Activated naive CD8-positive, alpha-beta T cell (primary cell): ENCODE results near the gene ISYNA1.
A peak's percentile ranks its signal among the peaks of the same experiment; 100 is the strongest.

Source experiments
- H3K27ac Mint-ChIP-seq: one replicate; pipeline ENCODE4 v1.8.0; 2021; ENCODE audit warnings: mixed read lengths
- H3K27me3 Mint-ChIP-seq: one replicate; pipeline ENCODE4 v1.8.0; 2021; ENCODE audit warnings: mixed read lengths
- H3K36me3 Mint-ChIP-seq: one replicate; pipeline ENCODE4 v1.8.0; 2021; ENCODE audit warnings: mixed read lengths
- H3K4me1 Mint-ChIP-seq: one replicate; pipeline ENCODE4 v1.8.0; 2021; ENCODE audit warnings: low read depth, mixed read lengths
- H3K4me3 Mint-ChIP-seq: one replicate; pipeline ENCODE4 v1.8.0; 2021; ENCODE audit warnings: mild to moderate bottlenecking, mixed read lengths
- H3K9me3 Mint-ChIP-seq: one replicate; pipeline ENCODE4 v1.8.0; 2021; ENCODE audit warnings: low read depth, mixed read lengths

ISYNA1 gene

GRCh38 chr19:18437491-18438330 lies at the start of gene ISYNA1:
TSS of gene ISYNA1 (minus strand) at chr19:18438133. CDS start at chr19:18437979, 154 bp downstream.
- Mint-ChIP-seq H3K4me1 (peaks cover 20% of the 10 kb centered on the region), H3K4me3 (peak within 1 kb of the TSS; percentile 69), H3K9me3 (no peaks in the 10 kb centered on the region), H3K36me3 (no peaks in the 10 kb centered on the region), H3K27me3 (no peaks in the 10 kb centered on the region), H3K27ac (no peak within 1 kb of the TSS)

GRCh38 chr19:18486746-18487145 lies 48.8 kb upstream of the ISYNA1 start:
- no peak overlapping the region for H3K27ac Mint-ChIP-seq
- H3K4me1 Mint-ChIP-seq = peaks cover 22% of the 10 kb centered on the region
- no peaks in the 10 kb centered on the region for H3K9me3 Mint-ChIP-seq
- H3K4me3 Mint-ChIP-seq = no peak overlapping the region
- no peaks in the 10 kb centered on the region for H3K27me3 Mint-ChIP-seq
- no peaks in the 10 kb centered on the region for H3K36me3 Mint-ChIP-seq

- H3K4me3 Mint-ChIP-seq = no peak overlapping the region
- peaks cover 34% of the 10 kb centered on the region for H3K4me1 Mint-ChIP-seq
- H3K27ac Mint-ChIP-seq = no peak overlapping the region
- no peaks in the 10 kb centered on the region for H3K27me3 Mint-ChIP-seq
- H3K36me3 Mint-ChIP-seq = no peaks in the 10 kb centered on the region
- H3K9me3 Mint-ChIP-seq = no peaks in the 10 kb centered on the region
Observed at GRCh38 chr19:18484992-18485391, 47.1 kb upstream of the ISYNA1 start.

GRCh38 chr19:18483119-18483890 lies 45.4 kb upstream of the ISYNA1 start:
- H3K9me3 Mint-ChIP-seq = no peaks in the 10 kb centered on the region
- no peak overlapping the region for H3K27ac Mint-ChIP-seq
- H3K4me3 Mint-ChIP-seq = no peak overlapping the region
- no peaks in the 10 kb centered on the region for H3K27me3 Mint-ChIP-seq
- H3K36me3 Mint-ChIP-seq = no peaks in the 10 kb centered on the region
- H3K4me1 Mint-ChIP-seq = peaks cover 43% of the 10 kb centered on the region

GRCh38 chr19:18481505-18482222 lies 43.7 kb upstream of the ISYNA1 start:
- Mint-ChIP-seq H3K4me3 (no peak overlapping the region), H3K27me3 (no peaks in the 10 kb centered on the region), H3K36me3 (no peaks in the 10 kb centered on the region), H3K9me3 (no peaks in the 10 kb centered on the region), H3K4me1 (peaks cover 55% of the 10 kb centered on the region), H3K27ac (no peak overlapping the region)

DNA sequence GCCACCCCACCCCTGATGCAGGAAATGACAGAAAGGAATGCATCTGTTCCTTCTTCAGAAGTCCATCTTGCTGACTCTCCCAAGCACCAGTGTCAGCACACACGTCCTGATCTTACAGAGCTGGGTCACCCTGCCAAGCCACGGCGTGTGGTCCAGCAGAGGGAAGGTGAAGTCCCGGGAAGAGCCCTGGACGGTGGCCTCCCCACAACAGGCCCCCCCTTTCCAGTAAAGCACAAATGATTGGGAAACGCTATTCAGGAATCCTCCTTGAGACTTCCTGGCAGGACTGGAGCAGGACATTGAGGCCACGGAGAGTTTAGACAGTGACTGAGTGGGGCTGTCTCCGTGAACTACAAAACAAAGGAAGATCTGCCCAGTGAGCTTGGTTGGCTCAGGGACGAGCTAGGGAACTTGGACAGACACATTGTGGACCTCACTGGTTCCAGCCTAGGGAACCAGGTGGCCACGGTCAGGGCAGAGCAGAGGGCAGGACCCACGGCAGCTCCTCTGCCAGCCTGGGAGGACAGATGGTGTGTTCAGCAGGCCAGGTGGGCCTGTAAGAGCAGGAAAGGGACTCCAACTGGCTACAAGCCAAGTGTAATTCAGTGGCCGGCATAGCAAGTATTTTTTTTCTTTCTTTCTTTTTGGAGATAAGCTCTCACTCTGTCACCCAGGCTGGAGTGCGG lies 42.2 kb upstream of the ISYNA1 start:
- H3K27ac Mint-ChIP-seq = peak overlapping the region; percentile 89
- no peaks in the 10 kb centered on the region for H3K36me3 Mint-ChIP-seq

GRCh38 chr19:18478545-18479311 lies 40.8 kb upstream of the ISYNA1 start:
- Mint-ChIP-seq H3K4me1 (peaks cover 58% of the 10 kb centered on the region), H3K36me3 (no peaks in the 10 kb centered on the region)

More for the DNA sequence above, 42.2 kb upstream of the ISYNA1 start:
- Mint-ChIP-seq H3K4me1 (peaks cover 54% of the 10 kb centered on the region), H3K27me3 (no peaks in the 10 kb centered on the region), H3K4me3 (no peak overlapping the region), H3K9me3 (no peaks in the 10 kb centered on the region)

DNA sequence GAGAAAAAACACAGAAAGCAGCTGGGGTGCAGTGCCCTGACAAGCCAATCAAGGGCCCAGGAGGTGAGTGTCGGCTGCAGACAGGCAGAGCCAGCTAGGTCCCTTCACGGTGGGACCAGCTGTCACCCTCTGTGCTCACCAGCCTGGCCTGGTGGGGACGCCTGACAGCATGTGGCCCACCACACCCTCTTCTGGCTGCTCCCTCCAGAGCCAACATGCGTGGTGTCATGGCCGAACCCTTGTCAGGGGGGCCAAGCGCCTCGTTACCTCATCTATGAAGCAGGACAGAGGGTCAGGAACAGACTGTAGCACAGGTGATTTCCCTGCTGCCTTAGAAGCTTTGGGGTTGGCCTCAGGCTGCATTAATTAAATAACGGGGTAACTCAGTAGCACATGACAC lies 40.0 kb upstream of the ISYNA1 start:
- Mint-ChIP-seq H3K27ac (peak overlapping the region; percentile 89), H3K36me3 (no peaks in the 10 kb centered on the region), H3K4me3 (no peak overlapping the region), H3K4me1 (peaks cover 57% of the 10 kb centered on the region), H3K9me3 (no peaks in the 10 kb centered on the region), H3K27me3 (no peaks in the 10 kb centered on the region)

More at GRCh38 chr19:18478545-18479311, 40.8 kb upstream of the ISYNA1 start:
- Mint-ChIP-seq H3K9me3 (no peaks in the 10 kb centered on the region), H3K27me3 (no peaks in the 10 kb centered on the region), H3K4me3 (peak overlapping the region; percentile 71), H3K27ac (peak overlapping the region; percentile 89)

- Mint-ChIP-seq H3K4me1 (peaks cover 56% of the 10 kb centered on the region), H3K4me3 (no peak overlapping the region), H3K27me3 (no peaks in the 10 kb centered on the region), H3K27ac (peak overlapping the region; percentile 89), H3K36me3 (no peaks in the 10 kb centered on the region), H3K9me3 (no peaks in the 10 kb centered on the region)
Observed at GRCh38 chr19:18477042-18477779, 39.3 kb upstream of the ISYNA1 start.

DNA sequence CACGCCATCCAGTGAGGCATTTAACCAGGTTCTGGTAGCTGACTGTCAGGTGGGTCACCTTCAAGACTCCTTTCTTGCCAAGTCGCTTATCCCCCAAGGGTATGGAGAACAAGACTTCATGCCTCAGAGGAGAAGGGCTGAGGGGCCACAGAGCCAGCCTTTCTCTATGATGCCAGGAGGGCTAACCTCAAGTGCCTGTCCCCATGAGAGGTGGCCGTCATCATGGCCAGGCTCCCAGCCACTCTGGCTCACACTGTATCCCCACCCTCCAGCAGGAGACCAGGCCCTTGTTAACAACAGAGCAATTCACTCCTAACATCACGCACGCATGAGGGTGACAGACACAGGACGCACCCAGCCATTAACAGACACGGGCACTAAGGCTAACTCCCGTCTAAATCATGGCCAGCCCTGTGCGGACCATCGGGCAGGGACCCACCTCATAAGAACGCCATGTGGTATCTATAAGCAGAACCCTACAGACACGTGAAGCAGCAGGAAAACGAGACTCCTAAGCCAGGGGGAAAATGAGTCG lies 38.6 kb upstream of the ISYNA1 start:
- peak overlapping the region; percentile 89 for H3K27ac Mint-ChIP-seq

DNA sequence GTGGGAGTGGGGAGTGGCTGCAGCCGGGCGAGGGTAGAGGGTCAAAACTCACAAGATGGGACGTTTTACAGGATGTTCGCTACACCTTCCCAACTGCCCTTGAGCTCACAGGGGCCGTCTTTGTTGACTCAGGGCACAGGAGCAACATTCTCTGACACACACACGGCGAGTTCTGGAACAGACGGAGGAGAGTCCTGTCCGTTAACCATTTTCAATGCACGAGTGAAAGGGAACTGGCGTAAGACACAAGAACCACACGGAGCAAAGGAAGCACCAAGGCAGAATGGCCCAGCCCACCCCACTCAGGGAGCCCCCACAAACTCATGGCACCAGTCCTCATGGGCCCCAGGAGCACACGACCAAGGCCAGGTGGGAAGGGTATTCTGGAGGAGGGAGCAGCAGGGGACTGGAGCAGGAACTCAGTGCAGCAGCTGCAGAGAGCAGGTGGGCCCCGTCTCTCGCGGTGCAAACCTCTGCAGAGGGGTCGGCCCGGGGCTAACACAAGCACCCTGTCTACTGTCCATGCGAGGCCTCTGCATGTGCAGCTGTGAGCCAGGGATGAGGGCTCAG lies 37.9 kb upstream of the ISYNA1 start:
- Mint-ChIP-seq H3K36me3 (no peaks in the 10 kb centered on the region), H3K4me1 (peaks cover 49% of the 10 kb centered on the region), H3K27me3 (no peaks in the 10 kb centered on the region), H3K9me3 (no peaks in the 10 kb centered on the region), H3K27ac (peak overlapping the region; percentile 58), H3K4me3 (no peak overlapping the region)

More for the DNA sequence above, 38.6 kb upstream of the ISYNA1 start:
- H3K9me3 Mint-ChIP-seq = no peaks in the 10 kb centered on the region
- no peaks in the 10 kb centered on the region for H3K36me3 Mint-ChIP-seq
- H3K4me1 Mint-ChIP-seq = peaks cover 55% of the 10 kb centered on the region
- H3K4me3 Mint-ChIP-seq = no peak overlapping the region
- no peaks in the 10 kb centered on the region for H3K27me3 Mint-ChIP-seq

- no peaks in the 10 kb centered on the region for H3K27me3 Mint-ChIP-seq
- no peaks in the 10 kb centered on the region for H3K9me3 Mint-ChIP-seq
- H3K4me3 Mint-ChIP-seq = no peak overlapping the region
- no peaks in the 10 kb centered on the region for H3K36me3 Mint-ChIP-seq
- no peak overlapping the region for H3K27ac Mint-ChIP-seq
- H3K4me1 Mint-ChIP-seq = peaks cover 44% of the 10 kb centered on the region
Observed at GRCh38 chr19:18475004-18475453, 37.1 kb upstream of the ISYNA1 start.
